Stomach (tissue), 4 donors: ENCODE measurements around the gene ZNF652.

Experiments
- CTCF ChIP-seq, 7 experiments: fragments of 450-650 bp in 4 of 7; fragments of 200-600 bp in 3 of 7; sonication (generic) in 3 of 7; IDR thresholded peaks; one replicate each; pipeline ENCODE4 v1.5.1; 2016 to 2019; ENCODE audit warnings: antibody characterized with exemption in 7 of 7, control low read depth in 2 of 7, mild to moderate bottlenecking in 1 of 7
- EP300 ChIP-seq: sonication (generic); formaldehyde crosslinking; IDR thresholded peaks from one replicate; pipeline ENCODE4 v1.6.1; 2017; ENCODE audit warnings: antibody characterized with exemption
- POLR2AphosphoS5 ChIP-seq, 3 donors: sonication (generic); formaldehyde crosslinking; IDR thresholded peaks; one replicate each; pipeline ENCODE4 v1.6.1; 2016; ENCODE audit warnings: antibody characterized with exemption in 3 of 3

DNA sequence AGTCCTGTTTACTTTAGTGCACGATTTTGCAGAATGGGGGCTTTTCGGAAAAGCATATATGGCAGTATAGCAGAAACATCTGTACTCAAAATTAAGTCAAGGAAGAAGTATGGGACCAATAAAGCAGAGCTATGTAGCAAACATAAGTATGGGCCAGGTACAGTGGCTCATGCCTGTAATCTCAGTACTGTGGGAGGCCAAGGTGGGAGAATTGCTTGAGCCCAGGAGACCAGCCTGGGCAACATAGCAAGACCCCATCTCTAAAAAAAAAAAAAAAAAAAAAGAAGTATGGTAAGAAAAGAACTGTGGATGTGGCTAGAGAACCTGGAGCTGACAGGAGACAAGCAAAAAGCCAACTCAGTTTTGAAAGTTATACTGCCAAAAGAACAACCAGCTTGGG, 36.1 kb downstream of the ZNF652 start:
- TF ChIP-seq CTCF (IDR thresholded peaks at IDR 0.05) (no peak), EP300 (no peak), POLR2AphosphoS5 (IDR thresholded peaks at IDR 0.05) (no peak)
